Mucosa of stomach (tissue), 1 donor: ENCODE data around the gene KSR1.
A peak's percentile ranks its signal among the peaks of the same experiment; 100 is the strongest.
"Not testable (repeated sequence)": the region's sequence is repeated elsewhere in the genome, so short reads cannot be mapped to it uniquely, and the experiment has no call there.

Experiments used
- H3K27me3 ChIP-seq: one replicate; pipeline ENCODE4 v1.7.0; 2013; ENCODE audit warnings: mild to moderate bottlenecking, low read length; ENCODE audit not compliant: control insufficient read depth, insufficient read depth
- H3K36me3 ChIP-seq: one replicate; pipeline ENCODE4 v1.7.0; 2013; ENCODE audit warnings: low read length; ENCODE audit not compliant: control insufficient read depth, insufficient read depth
- H3K4me1 ChIP-seq: one replicate; pipeline ENCODE4 v1.7.0; 2013; ENCODE audit warnings: mild to moderate bottlenecking, low read length; ENCODE audit not compliant: control insufficient read depth, insufficient read depth
- H3K4me3 ChIP-seq: one replicate; pipeline ENCODE4 v1.7.0; 2013; ENCODE audit warnings: low read length
- H3K9ac ChIP-seq: one replicate; pipeline ENCODE4 v1.7.0; 2013; ENCODE audit warnings: mild to moderate bottlenecking, low read length, moderate library complexity
- H3K9me3 ChIP-seq: one replicate; pipeline ENCODE4 v1.7.0; 2013; ENCODE audit warnings: mild to moderate bottlenecking, low read length, moderate library complexity; ENCODE audit not compliant: control insufficient read depth
- donor health status: Pancreatic carcinoma.

Gene KSR1

GRCh38 chr17:27493088-27493487 is 36.8 kb downstream of the KSR1 start:
- peaks cover 52% of the 10 kb centered on the region for H3K4me1 ChIP-seq
- no peaks in the 10 kb centered on the region for H3K9me3 ChIP-seq
- no peaks in the 10 kb centered on the region for H3K36me3 ChIP-seq
- no peak overlapping the region for H3K9ac ChIP-seq
- H3K27me3 ChIP-seq = no peaks in the 10 kb centered on the region
- H3K4me3 ChIP-seq = no peak overlapping the region

- Histone ChIP-seq H3K4me1 (peaks cover 44% of the 10 kb centered on the region), H3K36me3 (no peaks in the 10 kb centered on the region), H3K4me3 (peak overlapping the region; percentile 16)
These were observed 38.2 kb downstream of the KSR1 start for GRCh38 chr17:27494192-27495091.

GRCh38 chr17:27495460-27495859 is 39.2 kb downstream of the KSR1 start:
- peak overlapping the region; percentile 16 for H3K4me3 ChIP-seq
- no peaks in the 10 kb centered on the region for H3K36me3 ChIP-seq
- peaks cover 40% of the 10 kb centered on the region for H3K4me1 ChIP-seq
- no peaks in the 10 kb centered on the region for H3K27me3 ChIP-seq
- peak overlapping the region; percentile 80 for H3K9ac ChIP-seq
- H3K9me3 ChIP-seq = no peaks in the 10 kb centered on the region

More at GRCh38 chr17:27494192-27495091, 38.2 kb downstream of the KSR1 start:
- peak overlapping the region; percentile 80 for H3K9ac ChIP-seq
- H3K9me3 ChIP-seq = no peaks in the 10 kb centered on the region
- no peaks in the 10 kb centered on the region for H3K27me3 ChIP-seq

- Histone ChIP-seq H3K9me3 (no peaks in the 10 kb centered on the region), H3K27me3 (no peaks in the 10 kb centered on the region), H3K4me1 (peaks cover 40% of the 10 kb centered on the region), H3K9ac (no peak overlapping the region), H3K4me3 (no peak overlapping the region), H3K36me3 (no peaks in the 10 kb centered on the region)
These were observed 39.8 kb downstream of the KSR1 start for GRCh38 chr17:27496005-27496404.

GRCh38 chr17:27496437-27496943 is 40.2 kb downstream of the KSR1 start:
- H3K27me3 ChIP-seq = no peaks in the 10 kb centered on the region
- H3K36me3 ChIP-seq = no peaks in the 10 kb centered on the region
- H3K4me3 ChIP-seq = no peak overlapping the region
- H3K9ac ChIP-seq = peak overlapping the region; percentile 20
- H3K9me3 ChIP-seq = no peaks in the 10 kb centered on the region
- H3K4me1 ChIP-seq = peaks cover 40% of the 10 kb centered on the region

GRCh38 chr17:27496971-27497370 is 40.7 kb downstream of the KSR1 start:
- no peaks in the 10 kb centered on the region for H3K36me3 ChIP-seq
- H3K27me3 ChIP-seq = no peaks in the 10 kb centered on the region
- peak overlapping the region; percentile 20 for H3K9ac ChIP-seq
- peaks cover 40% of the 10 kb centered on the region for H3K4me1 ChIP-seq
- no peak overlapping the region for H3K4me3 ChIP-seq
- no peaks in the 10 kb centered on the region for H3K9me3 ChIP-seq

GRCh38 chr17:27497696-27498095 is 41.4 kb downstream of the KSR1 start:
- no peaks in the 10 kb centered on the region for H3K36me3 ChIP-seq
- H3K4me1 ChIP-seq = peaks cover 40% of the 10 kb centered on the region

GRCh38 chr17:27498615-27499309 is 42.5 kb downstream of the KSR1 start:
- Histone ChIP-seq H3K36me3 (no peaks in the 10 kb centered on the region), H3K4me3 (no peak overlapping the region), H3K9me3 (no peaks in the 10 kb centered on the region), H3K27me3 (no peaks in the 10 kb centered on the region), H3K4me1 (peaks cover 36% of the 10 kb centered on the region), H3K9ac (no peak overlapping the region)

More at GRCh38 chr17:27497696-27498095, 41.4 kb downstream of the KSR1 start:
- Histone ChIP-seq H3K9me3 (no peaks in the 10 kb centered on the region), H3K27me3 (no peaks in the 10 kb centered on the region), H3K4me3 (no peak overlapping the region), H3K9ac (no peak overlapping the region)

GRCh38 chr17:27499451-27500265 is 43.4 kb downstream of the KSR1 start:
- Histone ChIP-seq H3K27me3 (no peaks in the 10 kb centered on the region), H3K9ac (no peak overlapping the region), H3K4me1 (peaks cover 32% of the 10 kb centered on the region), H3K9me3 (no peaks in the 10 kb centered on the region), H3K4me3 (no peak overlapping the region), H3K36me3 (no peaks in the 10 kb centered on the region)

- peaks cover 16% of the 10 kb centered on the region for H3K4me1 ChIP-seq
- H3K9me3 ChIP-seq, H3K27me3 ChIP-seq, H3K9ac ChIP-seq, H3K36me3 ChIP-seq, H3K4me3 ChIP-seq: not testable (repeated sequence)
These were observed 45.1 kb downstream of the KSR1 start for GRCh38 chr17:27501338-27501737.

GRCh38 chr17:27502526-27503324 is 46.5 kb downstream of the KSR1 start:
- no peaks in the 10 kb centered on the region for H3K9me3 ChIP-seq
- peaks cover 2% of the 10 kb centered on the region for H3K4me1 ChIP-seq
- H3K36me3 ChIP-seq = no peaks in the 10 kb centered on the region
- H3K27me3 ChIP-seq = no peaks in the 10 kb centered on the region
- H3K4me3 ChIP-seq = no peak overlapping the region
- H3K9ac ChIP-seq = no peak overlapping the region
